Upper lobe of left lung (tissue), 6 donors: ENCODE measurements around the gene ST3GAL3. TPM values are rescaled to one million over a fixed set of nuclear protein-coding genes. Genes with fewer than 3 reads are reported as not detected.

Source experiments
- ATAC-seq, 2 donors: fragments of 200-7000 bp; cut with Tn5 transposase; one replicate each; pipeline ENCODE4 v1.9.1; 2022; ENCODE audit warnings: mild to moderate bottlenecking in 2 of 2, moderate library complexity in 2 of 2; ENCODE audit not compliant: low FRiP score in 2 of 2
- DNase-seq, 2 donors: peaks; one replicate each; pipeline ENCODE4 v3.0.0-alpha.2; 2019 to 2020
- H3K27ac ChIP-seq, 4 donors: fragments of 200-600 bp; sonication (generic); one replicate each; pipeline ENCODE4 v1.5.1; 2016 to 2019
- H3K27me3 ChIP-seq, 4 donors: fragments of 200-600 bp; sonication (generic); one replicate each; pipeline ENCODE4 v1.5.1; 2017 to 2019
- H3K36me3 ChIP-seq, 4 donors: fragments of 200-600 bp; sonication (generic); one replicate each; pipeline ENCODE4 v1.5.1; 2016 to 2019
- H3K4me1 ChIP-seq, 4 donors: fragments of 200-600 bp; sonication (generic); one replicate each; pipeline ENCODE4 v1.5.1; 2018 to 2019
- H3K4me3 ChIP-seq, 4 donors: fragments of 200-600 bp; sonication (generic); one replicate each; pipeline ENCODE4 v1.5.1; 2017 to 2019; ENCODE audit warnings: mild to moderate bottlenecking in 2 of 4, moderate library complexity in 1 of 4
- H3K9me3 ChIP-seq, 4 donors: fragments of 200-600 bp; sonication (generic); one replicate each; pipeline ENCODE4 v1.5.1; 2018 to 2019
- CTCF ChIP-seq, 6 experiments: fragments of 450-650 bp in 4 of 6; fragments of 200-600 bp in 2 of 6; sonication (generic) in 2 of 6; IDR thresholded peaks; one replicate each; pipeline ENCODE4 v1.5.1; 2016 to 2019; ENCODE audit warnings: antibody characterized with exemption in 6 of 6
- EP300 ChIP-seq, 4 donors: sonication (generic); formaldehyde crosslinking; IDR thresholded peaks; one replicate each; pipeline ENCODE4 v1.5.1; 2017; ENCODE audit warnings: antibody characterized with exemption in 4 of 4, control low read depth in 2 of 4
- POLR2A ChIP-seq, 4 donors: fragments of 450-650 bp; IDR thresholded peaks; one replicate each; pipeline ENCODE4 v1.5.1; 2016 to 2017; ENCODE audit warnings: antibody characterized with exemption in 4 of 4, mild to moderate bottlenecking in 2 of 4
- POLR2AphosphoS5 ChIP-seq, 2 donors: sonication (generic); formaldehyde crosslinking; IDR thresholded peaks; one replicate each; pipeline ENCODE4 v1.5.1; 2017; ENCODE audit warnings: antibody characterized with exemption in 2 of 2
- WGBS, 2 donors: methylation state at CpG; one replicate each; pipeline ENCODE4 v1.1.5; 2017 to 2018; 5-methylcytosine and 5-hydroxymethylcytosine counted together
- total RNA-seq, 6 donors: library from RNA; depleted of rRNA in 4 of 6; stranded (reverse); fragments of >200 nt in 4 of 6; gene quantifications; one replicate each; pipeline versions ENCODE4 v1.1.0 to v1.2.1, GENCODE V29; 2016 to 2021
- donor health status: DM: no; HTN: no; CAD: no; lungs with moderate emphysema.
- donor health status: DM: no; HTN: yes; CAD: no; lungs with severe emphysema.

ST3GAL3 gene
- total RNA-seq, 6 donors from 2014 or later = 14.4 to 46.1 (median 19.2) TPM

- WGBS, 2 donors = 63 to 72% methylated on average over 5 to 7 of the region's 7 CpGs
- no peak for TF ChIP-seq POLR2AphosphoS5 (IDR thresholded peaks at IDR 0.05)
- no peak for TF ChIP-seq EP300 (IDR thresholded peaks at IDR 0.05)
- Histone ChIP-seq H3K36me3 (peaks cover 0 to 7% (median 0%) of the 10 kb centered on the region in 4 donors), H3K4me3 (no peak overlapping the region), H3K27me3 (no peaks in the 10 kb centered on the region), H3K9me3 (no peaks in the 10 kb centered on the region), H3K27ac (no peak overlapping the region), H3K4me1 (peaks cover 0 to 9% (median 6%) of the 10 kb centered on the region in 4 donors)
- DNase-seq = no peak
- ATAC-seq = no peak
Observed at GRCh38 chr1:43904660-43905551, 197.6 kb downstream of the ST3GAL3 start.

- Histone ChIP-seq H3K36me3 (no peaks in the 10 kb centered on the region), H3K9me3 (no peaks in the 10 kb centered on the region), H3K4me3 (no peak overlapping the region), H3K4me1 (peaks cover 0 to 3% (median 0%) of the 10 kb centered on the region in 4 donors), H3K27ac (no peak overlapping the region), H3K27me3 (no peaks in the 10 kb centered on the region)
- TF ChIP-seq CTCF (IDR thresholded peaks at IDR 0.05) (no peak), POLR2A (IDR thresholded peaks at IDR 0.05) (no peak), POLR2AphosphoS5 (IDR thresholded peaks at IDR 0.05) (no peak), EP300 (IDR thresholded peaks at IDR 0.05) (no peak)
- WGBS, 2 donors = 92 to 100% methylated on average over 2 of the region's 2 CpGs
- ATAC-seq = no peak
- DNase-seq = no peak
Observed at GRCh38 chr1:43908226-43908625, 200.9 kb downstream of the ST3GAL3 start.

GRCh38 chr1:43908858-43909257, 201.5 kb downstream of the ST3GAL3 start:
- no peaks in the 10 kb centered on the region for H3K27me3 ChIP-seq
- no peaks in the 10 kb centered on the region for H3K9me3 ChIP-seq
- DNase-seq (no peak), ATAC-seq (no peak)
- no peak for TF ChIP-seq POLR2AphosphoS5 (IDR thresholded peaks at IDR 0.05)
- no peak for TF ChIP-seq CTCF (IDR thresholded peaks at IDR 0.05)
- no peak for TF ChIP-seq EP300 (IDR thresholded peaks at IDR 0.05)
- TF ChIP-seq POLR2A (IDR thresholded peaks at IDR 0.05) = no peak
- peaks cover 0 to 3% (median 0%) of the 10 kb centered on the region in 4 donors for H3K4me1 ChIP-seq
- 94% methylated on average over 5 of the region's 5 CpGs for WGBS, 2 donors
- H3K27ac ChIP-seq = no peak overlapping the region
- no peak overlapping the region for H3K4me3 ChIP-seq
- no peaks in the 10 kb centered on the region for H3K36me3 ChIP-seq

- no peak for ATAC-seq
- TF ChIP-seq CTCF (IDR thresholded peaks at IDR 0.05) (no peak), EP300 (IDR thresholded peaks at IDR 0.05) (no peak), POLR2A (IDR thresholded peaks at IDR 0.05) (no peak), POLR2AphosphoS5 (IDR thresholded peaks at IDR 0.05) (no peak)
- DNase-seq = no peak
- H3K4me3 ChIP-seq = no peak overlapping the region
- 72 to 83% methylated on average over 1 of the region's 1 CpG for WGBS, 2 donors
- H3K9me3 ChIP-seq = no peaks in the 10 kb centered on the region
- H3K36me3 ChIP-seq = no peaks in the 10 kb centered on the region
- peaks cover 0 to 3% (median 0%) of the 10 kb centered on the region in 4 donors for H3K4me1 ChIP-seq
- H3K27ac ChIP-seq = no peak overlapping the region
- H3K27me3 ChIP-seq = no peaks in the 10 kb centered on the region
Observed at GRCh38 chr1:43910343-43910742, 203.0 kb downstream of the ST3GAL3 start.

- Histone ChIP-seq H3K4me1 (peaks cover 0 to 3% (median 0%) of the 10 kb centered on the region in 4 donors), H3K4me3 (no peak overlapping the region), H3K27me3 (no peaks in the 10 kb centered on the region), H3K36me3 (no peaks in the 10 kb centered on the region), H3K9me3 (no peaks in the 10 kb centered on the region), H3K27ac (no peak overlapping the region)
- no peak for TF ChIP-seq POLR2AphosphoS5 (IDR thresholded peaks at IDR 0.05)
- no peak for TF ChIP-seq CTCF (IDR thresholded peaks at IDR 0.05)
- no peak for TF ChIP-seq EP300 (IDR thresholded peaks at IDR 0.05)
- TF ChIP-seq POLR2A (IDR thresholded peaks at IDR 0.05) = no peak
- no peak for ATAC-seq
- DNase-seq = no peak
- 80 to 86% methylated on average over 2 of the region's 2 CpGs for WGBS, 2 donors
Observed at GRCh38 chr1:43912607-43913006, 205.3 kb downstream of the ST3GAL3 start.
